Activated CD8-positive, alpha-beta memory T cell treated with anti-CD3 and anti-CD28 coated beads, Interleukin-2, amount 50 U/mL, for 48 hours (primary cell): ENCODE data around the gene DDX24.
A peak's percentile ranks its signal among the peaks of the same experiment; 100 is the strongest.

Experiments
- DNase-seq: peaks from one replicate; pipeline ENCODE4 v3.0.0-alpha.2; 2020

Gene DDX24

GRCh38 chr14:94001501-94002396, 79.3 kb downstream of the DDX24 start:
- peak; percentile 82 for DNase-seq

GRCh38 chr14:94001016-94001415, 80.0 kb downstream of the DDX24 start:
- no peak for DNase-seq

- DNase-seq, result no peak
Observed at GRCh38 chr14:94000267-94000666, 80.7 kb downstream of the DDX24 start.

- no peak for DNase-seq
Observed at GRCh38 chr14:93999573-93999972, 81.4 kb downstream of the DDX24 start.

GRCh38 chr14:93998871-93999403, 82.1 kb downstream of the DDX24 start:
- no peak for DNase-seq
